WERI-Rb-1 (cell line): ENCODE results near the gene CYSTM1.

Experiments used
- DNase-seq: peaks from one replicate; pipeline ENCODE4 v3.0.0-alpha.2; 2020
- H3K27ac ChIP-seq: fragments of 250-450 bp; sonication (Bioruptor Pico); 2 replicates; pipeline ENCODE4 v1.5.1; 2020; ENCODE audit warnings: mild to moderate bottlenecking, moderate library complexity
- H3K27me3 ChIP-seq: fragments of 250-450 bp; sonication (Bioruptor Pico); 2 replicates; pipeline ENCODE4 v1.5.1; 2021; ENCODE audit warnings: mild to moderate bottlenecking, low read depth, moderate library complexity; ENCODE audit not compliant: insufficient read depth, severe bottlenecking
- H3K36me3 ChIP-seq: fragments of 250-450 bp; sonication (Bioruptor Pico); 2 replicates; pipeline ENCODE4 v1.5.1; 2020; ENCODE audit warnings: mild to moderate bottlenecking, moderate library complexity
- H3K4me3 ChIP-seq: 2 replicates; pipeline ENCODE4 v1.5.1; 2011; ENCODE audit warnings: low read depth, mild to moderate bottlenecking, control low read depth, low read length
- H3K9me3 ChIP-seq: fragments of 250-450 bp; sonication (Bioruptor Pico); 2 replicates; pipeline ENCODE4 v1.5.1; 2021; ENCODE audit warnings: mild to moderate bottlenecking, moderate library complexity; ENCODE audit not compliant: severe bottlenecking
- CTCF ChIP-seq: IDR thresholded peaks from 2 replicates; pipeline ENCODE4 v1.5.1; 2011; ENCODE audit warnings: low read depth, mild to moderate bottlenecking, control low read depth, inconsistent platforms, low read length

Gene CYSTM1

GRCh38 chr5:140287801-140288521, 113.0 kb downstream of the CYSTM1 start:
- no peak for DNase-seq
- TF ChIP-seq CTCF = no peak
- H3K27ac ChIP-seq = no peak overlapping the region
- no peak overlapping the region for H3K4me3 ChIP-seq
- no peaks in the 10 kb centered on the region for H3K27me3 ChIP-seq
- no peaks in the 10 kb centered on the region for H3K9me3 ChIP-seq
- peaks cover 3% of the 10 kb centered on the region; the same call in 1 of the 2 replicates for H3K36me3 ChIP-seq

- no peak for TF ChIP-seq CTCF
- H3K27ac ChIP-seq = no peak overlapping the region
- H3K27me3 ChIP-seq = no peaks in the 10 kb centered on the region
- H3K9me3 ChIP-seq = no peaks in the 10 kb centered on the region
- no peak overlapping the region for H3K4me3 ChIP-seq
- DNase-seq = no peak
- peaks cover 11% of the 10 kb centered on the region for H3K36me3 ChIP-seq
Observed at GRCh38 chr5:140292212-140293036, 117.4 kb downstream of the CYSTM1 start.
